Hepatocyte (in vitro differentiated cells): ENCODE results near the gene ABLIM1. TPM values are rescaled to one million over a fixed set of nuclear protein-coding genes. Genes with fewer than 3 reads are reported as not detected.

ENCODE experiments used
- DNase-seq: peaks from one replicate; pipeline ENCODE4 v3.0.0-alpha.2; 2016; ENCODE audit warnings: low spot score
- H2AFZ ChIP-seq: fragments of 200-600 bp; sonication (generic); 2 replicates; pipeline ENCODE4 v1.6.0; 2016; ENCODE audit warnings: antibody characterized with exemption, mild to moderate bottlenecking
- H3K27ac ChIP-seq: fragments of 200-600 bp; sonication (generic); 2 replicates; pipeline ENCODE4 v1.5.1; 2016; ENCODE audit warnings: mild to moderate bottlenecking
- H3K27me3 ChIP-seq: fragments of 200-600 bp; sonication (generic); 2 replicates; pipeline ENCODE4 v1.6.1; 2016
- H3K36me3 ChIP-seq: fragments of 200-600 bp; sonication (generic); replicated peaks from 2 replicates; pipeline ENCODE4 v1.5.1; 2016; ENCODE audit warnings: low read depth; ENCODE audit not compliant: insufficient read depth
- H3K4me1 ChIP-seq: fragments of 200-600 bp; sonication (generic); 2 replicates; pipeline ENCODE4 v1.5.1; 2016; ENCODE audit warnings: mild to moderate bottlenecking, moderate library complexity; ENCODE audit not compliant: insufficient read depth
- H3K4me2 ChIP-seq: fragments of 200-600 bp; sonication (generic); 2 replicates; pipeline ENCODE4 v1.6.0; 2016
- H3K4me3 ChIP-seq: fragments of 200-600 bp; sonication (generic); 2 replicates; pipeline ENCODE4 v1.5.1; 2016; ENCODE audit warnings: mild to moderate bottlenecking
- H3K79me2 ChIP-seq: fragments of 200-600 bp; sonication (generic); 2 replicates; pipeline ENCODE4 v1.6.0; 2017; ENCODE audit warnings: mild to moderate bottlenecking
- H3K9me2 ChIP-seq: fragments of 200-600 bp; sonication (generic); replicated peaks from 2 replicates; pipeline ENCODE4 v1.6.0; 2017; ENCODE audit warnings: mild to moderate bottlenecking; ENCODE audit not compliant: insufficient read depth
- H3K9me3 ChIP-seq: fragments of 200-600 bp; sonication (generic); 2 replicates; pipeline ENCODE4 v1.5.1; 2016; ENCODE audit warnings: low read depth, mild to moderate bottlenecking
- H4K20me1 ChIP-seq: fragments of 200-600 bp; sonication (generic); 2 replicates; pipeline ENCODE4 v1.6.0; 2016; ENCODE audit warnings: mild to moderate bottlenecking; ENCODE audit not compliant: insufficient read depth, poor library complexity, severe bottlenecking
- CTCF ChIP-seq: fragments of 200-600 bp; sonication (generic); IDR thresholded peaks from 2 replicates; pipeline ENCODE4 v1.5.1; 2016; ENCODE audit warnings: antibody characterized with exemption, mild to moderate bottlenecking; ENCODE audit not compliant: poor library complexity
- EZH2 ChIP-seq: fragments of 200-600 bp; sonication (generic); IDR thresholded peaks from 2 replicates; pipeline ENCODE4 v1.6.1; 2016; ENCODE audit warnings: antibody characterized with exemption, mild to moderate bottlenecking, borderline replicate concordance
- EZH2phosphoT487 ChIP-seq: fragments of 200-600 bp; sonication (generic); IDR thresholded peaks from one replicate; pipeline ENCODE4 v1.6.1; 2018; ENCODE audit warnings: antibody characterized with exemption, mild to moderate bottlenecking, low read depth, moderate library complexity; ENCODE audit not compliant: unreplicated experiment, severe bottlenecking
- WGBS: methylation state at CpG from one replicate; pipeline ENCODE4 v1.1.6; 2016; ENCODE audit warnings: low lambda C conversion rate; ENCODE audit errors: missing lambda C conversion rate; 5-methylcytosine and 5-hydroxymethylcytosine counted together
- polyA plus RNA-seq: library from polyadenylated mRNA; unstranded; fragments of >200 nt; fragmentation: Nextera tagmentation; extraction: Ambion mirVana; gene quantifications from 2 replicates; pipeline ENCODE4 v1.2.1, GENCODE V29; 2016
- total RNA-seq: library from RNA; depleted of rRNA; stranded (reverse); fragments of >200 nt; gene quantifications from 2 replicates; pipeline ENCODE4 v1.2.3, GENCODE V29; 2014

ABLIM1 gene
- total and polyA plus RNA-seq, 2 experiments from 2014 or later = 20.8 to 31.6 TPM

GRCh38 chr10:114600057-114600456, 58.0 kb downstream of the ABLIM1 start:
- TF ChIP-seq CTCF (no peak), EZH2phosphoT487 (no peak), EZH2 (no peak)
- 85% methylated on average over 3 of the region's 3 CpGs for WGBS

GRCh38 chr10:114596793-114597192, 61.3 kb downstream of the ABLIM1 start:
- Histone ChIP-seq H4K20me1 (no peaks in the 10 kb centered on the region), H3K9me2 (no peaks in the 10 kb centered on the region), H3K27ac (no peak overlapping the region), H3K79me2 (no peaks in the 10 kb centered on the region), H3K4me1 (peaks cover 6% of the 10 kb centered on the region), H3K9me3 (no peaks in the 10 kb centered on the region), H2AFZ (no peak overlapping the region), H3K27me3 (no peaks in the 10 kb centered on the region), H3K4me3 (no peak overlapping the region), H3K4me2 (no peak overlapping the region), H3K36me3 (no peaks in the 10 kb centered on the region)
- DNase-seq = no peak
- WGBS = 80% methylated on average over 5 of the region's 5 CpGs
- TF ChIP-seq EZH2phosphoT487 (no peak), EZH2 (no peak), CTCF (no peak)

More at GRCh38 chr10:114600057-114600456, 58.0 kb downstream of the ABLIM1 start:
- H2AFZ ChIP-seq = no peak overlapping the region
- H3K9me2 ChIP-seq = no peaks in the 10 kb centered on the region
- H3K9me3 ChIP-seq = no peaks in the 10 kb centered on the region
- H3K4me1 ChIP-seq = peaks cover 24% of the 10 kb centered on the region
- no peaks in the 10 kb centered on the region for H3K27me3 ChIP-seq
- H3K4me3 ChIP-seq = no peak overlapping the region
- H3K79me2 ChIP-seq = no peaks in the 10 kb centered on the region
- no peak overlapping the region for H3K27ac ChIP-seq
- no peaks in the 10 kb centered on the region for H3K36me3 ChIP-seq
- H4K20me1 ChIP-seq = no peaks in the 10 kb centered on the region
- H3K4me2 ChIP-seq = no peak overlapping the region
- DNase-seq = no peak

- Histone ChIP-seq H4K20me1 (no peaks in the 10 kb centered on the region), H3K4me2 (no peak overlapping the region), H2AFZ (no peak overlapping the region), H3K27ac (peak overlapping the region; percentile 19), H3K36me3 (no peaks in the 10 kb centered on the region), H3K9me3 (no peaks in the 10 kb centered on the region), H3K79me2 (no peaks in the 10 kb centered on the region), H3K4me1 (peaks cover 6% of the 10 kb centered on the region), H3K9me2 (no peaks in the 10 kb centered on the region), H3K4me3 (no peak overlapping the region), H3K27me3 (no peaks in the 10 kb centered on the region)
- no peak for DNase-seq
- TF ChIP-seq CTCF (no peak), EZH2phosphoT487 (no peak), EZH2 (no peak)
- 100% methylated on average over 1 of the region's 1 CpG for WGBS
These were observed 64.1 kb downstream of the ABLIM1 start for GRCh38 chr10:114593816-114594468.

DNA sequence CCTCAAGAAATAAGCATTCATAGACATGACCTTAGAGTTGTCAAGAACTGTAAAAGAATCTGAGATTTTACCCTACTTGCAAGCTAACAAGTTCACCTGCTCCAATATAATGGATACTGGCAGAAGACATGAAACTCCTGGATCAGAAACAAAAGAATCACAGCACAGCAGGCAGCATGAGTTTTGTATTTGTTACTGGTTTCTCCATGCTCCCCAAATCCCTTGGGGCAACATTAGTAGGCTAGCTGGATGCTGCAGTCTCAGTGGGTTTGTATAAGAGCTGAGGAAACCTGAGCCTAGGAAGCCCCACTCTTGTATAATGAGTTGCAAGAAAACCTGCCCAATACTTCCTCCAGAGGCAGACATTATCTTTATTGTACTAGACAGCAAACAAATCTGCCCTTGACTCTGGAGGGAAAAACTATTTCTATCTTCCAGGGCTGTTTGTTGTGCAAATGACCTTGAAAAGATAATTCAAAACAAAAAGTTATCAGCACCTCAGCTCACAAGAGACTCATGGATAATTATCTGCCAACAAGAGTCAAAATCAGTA, 64.8 kb downstream of the ABLIM1 start:
- TF ChIP-seq EZH2 = no peak
- TF ChIP-seq CTCF = no peak
- no peak for TF ChIP-seq EZH2phosphoT487
- Histone ChIP-seq H3K79me2 (no peaks in the 10 kb centered on the region), H3K27me3 (no peaks in the 10 kb centered on the region), H3K4me2 (no peak overlapping the region), H3K4me1 (peaks cover 6% of the 10 kb centered on the region), H3K36me3 (no peaks in the 10 kb centered on the region), H3K9me3 (no peaks in the 10 kb centered on the region), H4K20me1 (no peaks in the 10 kb centered on the region), H3K4me3 (no peak overlapping the region), H3K27ac (peak overlapping the region; percentile 69), H2AFZ (no peak overlapping the region), H3K9me2 (no peaks in the 10 kb centered on the region)
- DNase-seq = peak; percentile 30
